Ishikawa (cell line): ENCODE results near the gene ECHDC3.

ENCODE experiments used
- CEBPB ChIP-seq: IDR thresholded peaks from 2 replicates; pipeline ENCODE4 v1.6.1; 2012
- CREB1 ChIP-seq: IDR thresholded peaks from 2 replicates; pipeline ENCODE4 v1.6.1; 2012; ENCODE audit warnings: low read depth
- EGR1 ChIP-seq: IDR thresholded peaks from 2 replicates; pipeline ENCODE4 v1.6.1; 2012
- EP300 ChIP-seq: IDR thresholded peaks from 2 replicates; pipeline ENCODE4 v1.6.1; 2012; ENCODE audit warnings: borderline replicate concordance
- FOXM1 ChIP-seq: IDR thresholded peaks from 2 replicates; pipeline ENCODE4 v1.6.1; 2012; ENCODE audit warnings: low read depth, borderline replicate concordance
- NFIC ChIP-seq: IDR thresholded peaks from 2 replicates; pipeline ENCODE4 v1.6.1; 2012
- RAD21 ChIP-seq: IDR thresholded peaks from 2 replicates; pipeline ENCODE4 v1.6.1; 2012; ENCODE audit warnings: low read depth
- TAF1 ChIP-seq: IDR thresholded peaks from 2 replicates; pipeline ENCODE4 v1.6.1; 2012; ENCODE audit warnings: low read depth, mild to moderate bottlenecking
- TCF12 ChIP-seq: IDR thresholded peaks from 2 replicates; pipeline ENCODE4 v1.6.1; 2012; ENCODE audit warnings: low read depth
- TEAD4 ChIP-seq: IDR thresholded peaks from 2 replicates; pipeline ENCODE4 v1.6.1; 2012
- YY1 ChIP-seq: IDR thresholded peaks from 2 replicates; pipeline ENCODE4 v1.6.1; 2012; ENCODE audit warnings: low read depth
- ZBTB7A ChIP-seq: IDR thresholded peaks from 2 replicates; pipeline ENCODE4 v1.6.1; 2012; ENCODE audit warnings: low read depth
- TF ChIP-seq, protein P1 (sequence below): IDR thresholded peaks from 2 replicates; pipeline ENCODE4 v1.6.1; 2012
- TF ChIP-seq, protein P2 (sequence below): IDR thresholded peaks from 2 replicates; pipeline ENCODE4 v1.6.1; 2012
- TF ChIP-seq, protein P3 (sequence below): IDR thresholded peaks from 2 replicates; pipeline ENCODE4 v1.6.1; 2012; ENCODE audit warnings: low read depth, mild to moderate bottlenecking

ECHDC3 gene

DNA sequence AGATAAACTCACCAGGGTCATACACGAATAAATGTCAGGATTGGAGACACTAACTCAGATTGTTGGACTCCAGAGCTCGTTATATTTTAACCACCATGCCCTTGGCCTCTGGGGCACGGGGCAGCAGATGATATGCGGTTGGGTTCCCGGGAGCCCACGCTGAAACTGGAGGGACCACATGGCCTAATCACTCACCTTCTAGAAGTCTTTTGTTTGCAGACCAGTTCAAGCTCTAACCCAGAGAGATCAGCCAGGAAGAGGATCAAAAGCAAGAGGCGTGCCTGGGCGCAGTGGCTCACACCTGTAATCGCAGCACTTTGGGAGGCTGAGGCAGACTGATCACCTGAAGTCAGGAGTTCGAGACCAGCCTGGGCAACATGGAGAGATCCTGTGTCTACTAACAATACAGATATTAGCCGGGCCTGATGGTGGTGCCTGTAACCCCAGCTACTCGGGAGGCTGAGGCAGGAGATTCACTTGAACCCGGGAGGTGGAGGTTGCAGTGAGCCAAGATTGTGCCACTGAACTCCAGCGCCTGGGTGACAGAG, 42.6 kb upstream of the ECHDC3 start:
- no peak for TF ChIP-seq ZBTB7A
- TF ChIP-seq YY1: no peak
- TF ChIP-seq, protein P1, sequence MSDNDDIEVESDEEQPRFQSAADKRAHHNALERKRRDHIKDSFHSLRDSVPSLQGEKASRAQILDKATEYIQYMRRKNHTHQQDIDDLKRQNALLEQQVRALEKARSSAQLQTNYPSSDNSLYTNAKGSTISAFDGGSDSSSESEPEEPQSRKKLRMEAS: no peak
- no peak for TF ChIP-seq FOXM1
- no peak for TF ChIP-seq EP300
- TF ChIP-seq EGR1: no peak
- no peak for TF ChIP-seq TEAD4
- TF ChIP-seq CEBPB: no peak
- TF ChIP-seq, protein P2, sequence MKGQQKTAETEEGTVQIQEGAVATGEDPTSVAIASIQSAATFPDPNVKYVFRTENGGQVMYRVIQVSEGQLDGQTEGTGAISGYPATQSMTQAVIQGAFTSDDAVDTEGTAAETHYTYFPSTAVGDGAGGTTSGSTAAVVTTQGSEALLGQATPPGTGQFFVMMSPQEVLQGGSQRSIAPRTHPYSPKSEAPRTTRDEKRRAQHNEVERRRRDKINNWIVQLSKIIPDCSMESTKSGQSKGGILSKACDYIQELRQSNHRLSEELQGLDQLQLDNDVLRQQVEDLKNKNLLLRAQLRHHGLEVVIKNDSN: no peak

DNA sequence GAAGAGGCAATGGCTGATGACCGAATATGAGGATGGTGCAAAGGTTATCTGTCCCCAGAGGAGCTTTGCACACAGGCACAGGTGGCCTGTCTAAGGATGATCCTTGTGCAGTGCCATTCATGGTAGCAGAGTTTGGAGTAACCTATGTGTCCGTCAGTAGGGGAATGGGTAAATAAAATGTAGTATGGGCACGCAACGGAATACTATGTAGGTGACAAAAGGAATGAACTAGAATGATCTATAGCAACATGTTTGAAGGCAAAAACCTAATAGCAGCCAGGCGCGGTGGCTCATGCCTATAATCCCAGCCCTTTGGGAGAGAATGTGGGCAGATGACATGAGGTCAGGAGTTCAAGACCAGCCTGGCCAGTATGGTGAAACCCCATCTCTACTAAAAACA, 41.6 kb upstream of the ECHDC3 start:
- TF ChIP-seq, protein P3, sequence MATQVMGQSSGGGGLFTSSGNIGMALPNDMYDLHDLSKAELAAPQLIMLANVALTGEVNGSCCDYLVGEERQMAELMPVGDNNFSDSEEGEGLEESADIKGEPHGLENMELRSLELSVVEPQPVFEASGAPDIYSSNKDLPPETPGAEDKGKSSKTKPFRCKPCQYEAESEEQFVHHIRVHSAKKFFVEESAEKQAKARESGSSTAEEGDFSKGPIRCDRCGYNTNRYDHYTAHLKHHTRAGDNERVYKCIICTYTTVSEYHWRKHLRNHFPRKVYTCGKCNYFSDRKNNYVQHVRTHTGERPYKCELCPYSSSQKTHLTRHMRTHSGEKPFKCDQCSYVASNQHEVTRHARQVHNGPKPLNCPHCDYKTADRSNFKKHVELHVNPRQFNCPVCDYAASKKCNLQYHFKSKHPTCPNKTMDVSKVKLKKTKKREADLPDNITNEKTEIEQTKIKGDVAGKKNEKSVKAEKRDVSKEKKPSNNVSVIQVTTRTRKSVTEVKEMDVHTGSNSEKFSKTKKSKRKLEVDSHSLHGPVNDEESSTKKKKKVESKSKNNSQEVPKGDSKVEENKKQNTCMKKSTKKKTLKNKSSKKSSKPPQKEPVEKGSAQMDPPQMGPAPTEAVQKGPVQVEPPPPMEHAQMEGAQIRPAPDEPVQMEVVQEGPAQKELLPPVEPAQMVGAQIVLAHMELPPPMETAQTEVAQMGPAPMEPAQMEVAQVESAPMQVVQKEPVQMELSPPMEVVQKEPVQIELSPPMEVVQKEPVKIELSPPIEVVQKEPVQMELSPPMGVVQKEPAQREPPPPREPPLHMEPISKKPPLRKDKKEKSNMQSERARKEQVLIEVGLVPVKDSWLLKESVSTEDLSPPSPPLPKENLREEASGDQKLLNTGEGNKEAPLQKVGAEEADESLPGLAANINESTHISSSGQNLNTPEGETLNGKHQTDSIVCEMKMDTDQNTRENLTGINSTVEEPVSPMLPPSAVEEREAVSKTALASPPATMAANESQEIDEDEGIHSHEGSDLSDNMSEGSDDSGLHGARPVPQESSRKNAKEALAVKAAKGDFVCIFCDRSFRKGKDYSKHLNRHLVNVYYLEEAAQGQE: no peak
- TF ChIP-seq TAF1 (no peak), EP300 (no peak), TCF12 (no peak), RAD21 (no peak), CEBPB (no peak), YY1 (no peak), NFIC (no peak)
- TF ChIP-seq, protein P2: no peak

DNA sequence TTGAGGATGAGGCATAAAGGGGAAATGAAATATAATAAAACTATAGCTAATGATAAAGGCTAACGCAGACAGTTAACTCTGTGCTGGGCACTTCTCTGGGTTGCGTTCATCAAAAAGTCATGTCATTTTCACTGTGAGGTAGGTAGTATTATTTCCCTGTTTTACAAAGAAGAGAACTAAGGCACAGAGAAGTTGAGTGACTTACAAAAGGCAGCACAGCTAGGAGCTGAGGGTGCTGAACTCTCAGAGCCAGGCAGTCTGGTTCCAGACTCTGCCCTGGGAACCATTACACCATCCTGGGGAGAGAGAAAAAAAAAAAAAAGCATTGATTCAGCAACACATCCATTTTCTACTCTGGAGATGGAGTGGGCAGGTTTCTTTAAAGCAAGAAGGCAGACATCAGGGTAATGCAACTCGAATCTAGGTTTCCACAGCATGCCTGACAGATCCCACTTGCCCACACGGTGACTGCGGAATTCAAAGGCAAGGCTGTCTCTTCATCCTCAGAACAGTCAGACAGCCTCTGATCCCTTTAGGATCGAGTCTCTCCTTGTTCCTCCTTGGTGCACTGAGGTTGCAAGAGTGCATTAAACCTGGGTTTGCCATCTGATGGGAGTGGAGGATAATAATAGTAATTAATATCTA, 40.6 kb upstream of the ECHDC3 start:
- no peak for TF ChIP-seq ZBTB7A
- no peak for TF ChIP-seq CEBPB
- no peak for TF ChIP-seq NFIC
- TF ChIP-seq EP300: no peak
- TF ChIP-seq EGR1: no peak
- TF ChIP-seq FOXM1: no peak
- TF ChIP-seq, protein P2: no peak
- TF ChIP-seq TAF1: no peak
- no peak for TF ChIP-seq YY1
- TF ChIP-seq, protein P1: no peak
- TF ChIP-seq, protein P3: no peak
- no peak for TF ChIP-seq RAD21
- TF ChIP-seq TCF12: no peak

DNA sequence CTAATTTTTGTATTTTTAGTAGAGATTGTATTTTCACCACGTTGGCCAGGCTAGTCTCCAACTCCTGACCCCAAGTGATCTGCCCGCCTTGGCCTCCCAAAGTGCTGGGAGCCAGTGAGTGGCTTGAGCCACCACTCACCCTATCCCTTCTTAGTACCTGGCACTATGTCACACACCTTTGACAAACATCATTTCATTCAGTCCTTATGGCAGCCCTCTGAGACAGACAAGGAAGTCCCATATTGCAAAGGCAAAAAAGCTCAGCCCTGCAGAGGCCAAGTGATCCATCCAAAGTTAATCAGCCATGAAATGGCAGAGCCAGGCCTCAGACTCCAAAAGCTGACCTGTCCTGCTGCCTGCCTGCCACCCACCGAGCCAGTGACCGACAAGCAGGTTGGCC, 39.9 kb upstream of the ECHDC3 start:
- TF ChIP-seq FOXM1 (no peak), TAF1 (no peak), NFIC (no peak), TEAD4 (no peak), ZBTB7A (no peak), TCF12 (no peak), EGR1 (no peak), CREB1 (no peak), YY1 (no peak), CEBPB (no peak), RAD21 (no peak), EP300 (no peak)
- TF ChIP-seq, protein P3: no peak
- TF ChIP-seq, protein P1: no peak
- TF ChIP-seq, protein P2: no peak
